CD4-positive, alpha-beta T cell treated with Interleukin-1 beta for 1 hour (primary cell): ENCODE results near the gene TMEM141.
"Not testable (repeated sequence)": the region's sequence is repeated elsewhere in the genome, so short reads cannot be mapped to it uniquely, and the experiment has no call there.

Source experiments
- DNase-seq, 2 donors: peaks; one replicate each; pipeline ENCODE4 v3.0.0-alpha.2; 2020 to 2022

Gene TMEM141

DNA sequence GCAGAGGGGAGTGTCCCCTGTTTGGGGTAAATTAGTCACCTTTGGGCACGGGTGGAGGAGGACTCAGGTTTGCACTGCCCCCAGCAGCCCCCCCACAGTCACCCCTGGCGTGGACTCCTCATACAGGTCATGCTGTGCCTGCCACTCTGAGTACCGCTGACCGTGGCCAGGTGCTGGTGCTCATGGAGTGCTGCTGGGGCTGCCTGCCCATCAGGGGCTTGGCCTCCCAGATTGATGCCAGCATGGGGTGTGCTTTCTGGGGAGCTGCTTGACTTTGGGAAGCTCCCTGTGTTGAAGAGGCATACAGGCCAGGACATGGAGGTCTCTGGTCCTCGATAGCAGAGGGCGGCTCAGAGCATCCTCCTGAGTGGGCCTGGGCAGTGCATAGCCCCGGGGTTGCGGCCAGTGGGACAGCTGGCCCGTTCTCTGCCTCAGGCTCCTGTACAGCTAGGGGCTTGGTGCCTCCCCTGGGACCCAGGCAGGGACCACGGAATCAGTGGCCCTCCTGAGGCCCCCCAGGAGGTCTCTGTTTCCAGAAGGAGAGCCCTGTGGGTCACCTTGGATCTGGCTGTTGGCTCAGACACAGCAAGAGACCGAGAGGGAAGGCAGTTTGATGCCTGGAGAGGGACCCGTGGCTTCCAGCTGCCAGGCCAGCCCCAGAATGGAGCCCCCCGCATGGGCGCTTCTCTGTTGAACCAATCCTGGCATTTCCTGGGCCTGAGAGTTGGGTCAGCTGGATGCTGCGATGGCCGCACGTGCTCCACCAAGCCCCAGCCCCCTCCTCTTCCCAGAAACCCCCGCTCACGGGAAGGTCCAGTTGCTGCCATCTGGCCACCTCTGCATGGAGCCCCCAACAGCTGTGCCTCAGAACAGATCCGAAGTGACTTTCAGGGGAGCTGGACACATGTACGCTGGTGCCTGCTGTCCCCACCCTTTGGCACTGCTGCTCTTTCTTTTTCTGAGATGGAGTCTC is 45.1 kb downstream of the TMEM141 start:
- no peak for DNase-seq

DNA sequence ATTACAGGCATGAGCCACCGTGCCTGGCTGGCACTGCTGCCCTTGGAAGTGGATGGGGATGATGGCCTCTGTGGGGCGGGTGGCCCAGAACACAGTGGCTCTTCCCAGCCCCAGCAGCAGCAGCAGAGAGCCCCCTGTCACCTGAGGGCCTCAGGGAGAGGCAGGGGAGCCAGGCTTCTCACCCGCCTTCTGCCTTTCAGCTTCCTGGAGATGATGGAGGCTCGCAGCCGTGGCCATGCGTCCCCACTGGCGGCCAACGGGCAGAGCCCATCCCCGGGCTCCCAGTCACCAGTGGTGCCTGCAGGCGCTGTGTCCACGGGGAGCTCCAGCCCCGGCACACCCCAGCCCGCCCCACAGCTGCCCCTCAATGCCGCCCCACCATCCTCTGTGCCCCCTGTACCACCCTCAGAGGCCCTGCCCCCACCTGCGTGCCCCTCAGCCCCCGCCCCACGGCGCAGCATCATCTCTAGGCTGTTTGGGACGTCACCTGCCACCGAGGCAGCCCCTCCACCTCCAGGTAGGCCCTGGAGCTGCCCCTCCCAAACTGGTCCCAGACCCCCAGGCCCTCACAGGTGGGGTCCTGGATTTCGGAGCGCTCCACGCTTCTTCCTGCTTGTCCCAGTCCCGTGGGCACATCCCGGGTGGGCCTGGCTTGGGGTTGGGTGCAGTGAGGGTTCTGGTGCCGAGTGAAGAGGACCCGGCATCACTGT is 46.2 kb downstream of the TMEM141 start:
- no peak for DNase-seq

DNA sequence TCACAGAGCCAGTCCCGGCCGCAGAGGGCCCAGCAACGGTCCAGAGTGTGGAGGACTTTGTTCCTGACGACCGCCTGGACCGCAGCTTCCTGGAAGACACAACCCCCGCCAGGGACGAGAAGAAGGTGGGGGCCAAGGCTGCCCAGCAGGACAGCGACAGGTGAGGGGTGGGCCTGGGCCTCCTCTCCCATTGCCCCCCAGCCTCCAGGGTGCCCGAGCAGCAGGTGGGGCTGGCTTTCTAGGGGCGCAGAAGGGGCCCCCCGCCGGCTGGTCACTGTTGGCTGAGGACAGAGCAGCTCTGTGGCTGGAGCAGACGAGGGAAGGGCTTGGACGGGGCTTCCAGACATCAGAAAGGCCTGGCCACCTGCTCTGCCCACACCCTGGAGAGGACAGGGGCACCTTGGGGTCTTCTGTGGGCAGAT is 46.7 kb downstream of the TMEM141 start:
- DNase-seq, result not testable (repeated sequence)

DNA sequence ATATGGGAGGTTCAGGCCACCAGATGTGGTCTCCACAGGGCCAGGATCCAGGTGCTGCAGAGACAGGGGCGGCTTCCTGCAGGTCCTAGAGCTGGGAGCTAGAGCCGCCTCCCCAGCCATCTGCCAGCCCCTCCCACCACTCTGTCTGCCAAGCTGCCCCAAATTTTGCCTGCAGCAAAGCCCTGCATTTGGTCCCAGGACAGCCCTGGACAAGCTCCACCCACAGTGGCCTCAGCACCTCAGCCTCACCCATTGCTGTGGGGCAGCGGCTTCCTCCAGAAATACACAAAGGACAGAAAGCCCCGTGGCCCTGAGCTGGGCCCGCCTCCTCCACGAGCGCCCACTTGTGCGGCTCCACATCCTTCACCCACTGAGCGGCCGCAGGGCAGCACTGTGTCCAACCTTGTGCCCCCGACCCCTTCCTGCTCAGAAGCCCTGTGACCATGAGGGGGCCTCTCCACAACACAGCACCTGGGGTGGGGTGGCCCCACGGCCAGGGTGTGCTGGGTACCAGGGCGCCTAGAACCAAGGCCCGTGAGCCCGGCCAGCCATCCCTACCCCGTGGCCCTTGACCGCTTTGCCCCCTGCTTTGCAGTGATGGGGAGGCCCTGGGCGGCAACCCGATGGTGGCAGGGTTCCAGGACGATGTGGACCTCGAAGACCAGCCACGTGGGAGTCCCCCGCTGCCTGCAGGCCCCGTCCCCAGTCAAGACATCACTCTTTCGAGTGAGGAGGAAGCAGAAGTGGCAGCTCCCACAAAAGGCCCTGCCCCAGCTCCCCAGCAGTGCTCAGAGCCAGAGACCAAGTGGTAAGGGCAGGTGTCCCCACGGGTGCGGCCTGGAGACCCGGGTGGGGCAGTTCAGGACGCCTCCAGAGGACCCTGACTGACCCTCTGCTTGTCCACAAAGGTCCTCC is 47.4 kb downstream of the TMEM141 start:
- DNase-seq, result no peak

DNA sequence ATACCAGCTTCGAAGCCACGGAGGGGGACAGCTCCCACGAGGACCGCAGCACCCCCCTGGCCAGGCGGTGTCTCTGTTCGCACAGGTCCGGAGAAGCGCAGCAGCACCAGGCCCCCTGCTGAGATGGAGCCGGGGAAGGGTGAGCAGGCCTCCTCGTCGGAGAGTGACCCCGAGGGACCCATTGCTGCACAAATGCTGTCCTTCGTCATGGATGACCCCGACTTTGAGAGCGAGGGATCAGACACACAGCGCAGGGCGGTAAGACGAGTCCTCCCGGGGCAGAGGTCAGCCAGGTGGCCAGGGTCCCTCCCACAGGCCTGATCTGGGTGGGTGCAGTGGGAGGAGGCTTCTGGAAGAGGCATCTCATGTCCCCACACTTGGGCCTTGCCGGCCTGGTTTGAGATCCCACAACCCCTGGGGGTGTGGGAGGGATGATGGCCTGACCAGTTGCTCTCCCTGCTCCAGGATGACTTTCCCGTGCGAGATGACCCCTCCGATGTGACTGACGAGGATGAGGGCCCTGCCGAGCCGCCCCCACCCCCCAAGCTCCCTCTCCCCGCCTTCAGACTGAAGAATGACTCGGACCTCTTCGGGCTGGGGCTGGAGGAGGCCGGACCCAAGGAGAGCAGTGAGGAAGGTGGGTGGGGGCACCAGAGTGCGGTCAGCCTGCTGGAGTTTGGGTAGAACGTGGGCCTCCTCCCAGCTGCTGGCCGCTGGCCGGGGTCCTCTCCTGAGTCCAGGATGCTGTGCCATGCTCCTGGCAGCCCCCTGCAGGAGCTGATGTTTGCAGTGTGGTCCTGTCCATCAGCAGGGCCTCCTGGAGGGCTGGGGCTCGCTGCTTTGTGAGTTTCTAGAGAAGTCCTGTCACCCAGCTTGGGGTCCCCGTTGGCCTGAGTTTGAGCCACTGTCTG is 48.3 kb downstream of the TMEM141 start:
- no peak for DNase-seq

DNA sequence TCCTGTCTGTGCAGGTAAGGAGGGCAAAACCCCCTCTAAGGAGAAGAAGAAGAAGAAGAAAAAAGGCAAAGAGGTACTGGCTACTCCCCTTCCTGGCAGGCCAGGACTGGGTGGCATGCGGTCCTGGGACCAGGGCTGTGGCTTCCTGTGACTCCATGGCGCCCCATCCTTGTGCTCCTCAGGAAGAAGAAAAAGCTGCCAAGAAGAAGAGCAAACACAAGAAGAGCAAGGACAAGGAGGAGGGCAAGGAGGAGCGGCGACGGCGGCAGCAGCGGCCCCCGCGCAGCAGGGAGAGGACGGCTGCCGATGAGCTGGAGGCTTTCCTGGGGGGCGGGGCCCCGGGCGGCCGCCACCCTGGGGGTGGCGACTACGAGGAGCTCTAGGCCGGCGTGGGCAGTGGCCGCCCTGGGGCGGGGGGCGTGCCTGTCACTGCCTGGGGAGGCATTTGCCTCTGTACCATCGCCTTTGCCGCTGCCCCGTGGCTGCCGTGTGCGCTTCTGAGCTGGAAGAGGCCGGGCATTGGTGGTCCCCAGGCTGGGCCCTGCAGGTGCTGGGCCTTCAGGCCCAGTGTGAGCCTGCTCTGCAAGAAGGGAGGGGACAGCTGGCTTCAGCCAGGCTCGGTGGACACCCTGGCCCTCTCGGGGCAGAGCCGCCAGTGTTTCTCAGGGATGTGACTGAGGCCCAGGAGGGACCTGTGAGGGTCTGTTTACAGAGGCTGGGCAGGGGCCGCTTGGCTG is 49.2 kb downstream of the TMEM141 start:
- no peak for DNase-seq

DNA sequence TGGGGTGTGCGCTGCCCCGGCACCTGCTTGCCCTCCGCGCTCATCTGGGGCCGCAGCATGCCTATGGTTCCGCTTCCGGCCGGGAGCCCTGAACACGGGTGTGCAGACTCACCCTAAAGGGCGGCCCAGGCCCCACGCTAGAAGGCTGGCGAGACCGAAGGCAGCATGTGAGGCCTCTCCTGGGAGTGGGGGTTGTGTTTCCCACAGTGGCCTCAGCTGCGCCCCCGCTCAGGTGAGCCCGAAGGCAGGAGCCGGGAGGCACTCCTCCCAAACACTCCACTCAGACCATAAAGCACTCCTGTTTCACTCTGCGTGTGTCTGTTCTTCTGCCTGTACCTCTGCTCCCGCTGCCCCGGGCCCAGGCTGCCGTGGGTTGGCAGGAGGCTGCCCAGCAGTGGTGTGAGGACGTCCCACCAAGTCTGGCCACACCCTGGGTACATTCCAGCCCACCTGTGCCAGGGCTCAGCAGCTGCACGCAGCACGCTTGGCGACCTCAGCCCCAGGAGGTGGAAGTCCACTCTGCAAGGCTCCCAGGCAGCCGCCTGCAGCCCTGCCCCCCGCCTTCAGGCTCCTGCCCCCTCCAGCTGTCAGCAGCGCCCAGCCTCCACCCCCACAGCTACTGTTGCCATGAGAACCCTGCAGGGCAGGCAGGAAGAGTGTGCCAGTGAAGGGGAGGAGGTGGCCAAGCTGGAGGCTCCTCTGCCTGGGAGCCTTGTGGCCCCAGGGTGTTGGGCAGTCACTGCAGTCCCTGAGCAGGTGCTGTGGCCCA is 49.9 kb downstream of the TMEM141 start:
- no peak for DNase-seq

DNA sequence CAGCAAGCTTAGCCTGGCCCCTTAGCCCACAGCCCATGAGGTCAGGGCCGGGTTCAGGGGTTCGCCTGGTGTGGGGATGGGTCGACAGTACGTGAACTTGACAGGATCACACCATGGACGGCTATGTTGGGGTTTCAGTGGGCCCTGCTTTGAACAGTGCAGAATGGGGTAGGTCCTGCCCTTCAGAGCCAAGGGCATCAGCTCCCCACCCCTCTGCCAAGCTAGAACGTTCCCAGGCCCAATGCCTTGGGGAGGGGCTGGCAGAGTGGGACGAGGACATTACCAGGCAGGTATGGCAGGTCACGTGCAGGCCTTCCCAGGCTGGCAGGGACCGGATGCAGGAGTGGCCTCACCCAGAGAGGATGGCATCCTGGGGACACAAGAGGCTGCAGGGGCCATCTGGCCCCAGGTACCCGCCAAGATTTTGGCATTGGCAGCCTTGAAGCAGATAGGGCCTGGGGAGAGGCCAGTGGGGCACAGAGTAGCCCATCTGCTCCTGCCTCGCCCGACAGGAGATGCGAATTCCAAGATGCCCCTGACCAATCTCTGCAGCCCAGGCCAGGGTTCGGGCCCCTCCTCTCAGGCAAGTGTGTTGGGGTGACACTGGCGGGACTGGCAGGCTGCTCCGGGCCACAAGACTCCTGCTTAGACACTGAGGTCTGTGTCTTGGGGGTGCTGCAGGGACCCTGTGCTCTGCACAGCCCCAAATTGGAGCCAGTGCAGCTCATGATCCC is 50.7 kb downstream of the TMEM141 start:
- DNase-seq, result not testable (repeated sequence)

DNA sequence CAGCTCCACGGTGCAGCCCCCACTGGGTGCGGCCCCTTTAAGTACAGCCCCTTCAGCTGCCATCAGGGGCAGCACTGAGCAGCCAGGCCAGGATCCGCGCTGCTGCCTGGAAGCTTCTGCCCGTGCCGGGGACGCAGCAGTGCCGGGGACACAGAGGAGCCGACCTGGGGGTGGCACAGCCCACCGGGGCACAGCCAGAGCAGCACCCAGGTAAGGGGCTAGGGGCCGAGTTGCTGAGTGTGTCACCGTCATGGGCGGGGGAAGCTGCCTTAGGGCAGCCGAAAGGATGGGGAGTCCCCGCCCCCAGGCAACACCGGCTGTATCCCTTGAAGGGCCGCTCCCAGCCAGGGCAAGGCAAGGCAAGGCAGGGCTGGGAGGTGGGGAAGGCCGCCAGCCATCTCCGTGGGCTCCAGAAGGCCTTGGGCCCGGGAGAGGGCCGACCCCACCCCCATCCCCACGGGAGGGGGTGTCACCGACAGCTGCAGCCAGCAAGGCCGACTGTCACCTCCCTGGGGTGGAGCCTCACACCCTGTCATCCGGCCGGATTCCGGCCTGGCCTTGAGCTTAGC is 51.3 kb downstream of the TMEM141 start, which contains the start of gene AJM1:
AJM1 (plus strand) TSS at position 99 of the 569 bp plus-strand sequence. CDS start 1,937 bp downstream, outside the sequence.
- peak; percentile 81 to 85 for DNase-seq
